Adipocyte (in vitro differentiated cells): ENCODE measurements around the gene PLA2G15.

Experiments
- DNase-seq: peaks from one replicate; pipeline ENCODE4 v3.0.0-alpha.2; 2015; ENCODE audit warnings: low read depth
- H3K27me3 ChIP-seq: replicated peaks from 2 replicates; pipeline ENCODE4 v1.7.0; 2013; ENCODE audit warnings: mild to moderate bottlenecking, low read length, moderate library complexity; ENCODE audit not compliant: control insufficient read depth, insufficient read depth
- H3K36me3 ChIP-seq: 2 replicates; pipeline ENCODE4 v1.7.0; 2013; ENCODE audit warnings: low read length, mild to moderate bottlenecking, moderate library complexity; ENCODE audit not compliant: control insufficient read depth, insufficient read depth, severe bottlenecking
- H3K4me1 ChIP-seq: 2 replicates; pipeline ENCODE4 v1.7.0; 2013; ENCODE audit warnings: mild to moderate bottlenecking, low read length, moderate library complexity; ENCODE audit not compliant: control insufficient read depth, insufficient read depth
- H3K4me3 ChIP-seq: 2 replicates; pipeline ENCODE4 v1.7.0; 2013; ENCODE audit warnings: mild to moderate bottlenecking, low read length, moderate library complexity
- H3K9ac ChIP-seq: 2 replicates; pipeline ENCODE4 v1.7.0; 2013; ENCODE audit warnings: mild to moderate bottlenecking, low read length, moderate library complexity
- H3K9me3 ChIP-seq: 2 replicates; pipeline ENCODE4 v1.7.0; 2013; ENCODE audit warnings: mild to moderate bottlenecking, low read length, moderate library complexity; ENCODE audit not compliant: control insufficient read depth

The PLA2G15 gene

GRCh38 chr16:68291227-68291626 lies 46.1 kb downstream of the PLA2G15 start:
- Histone ChIP-seq H3K9ac (peak overlapping the region; percentile 79), H3K4me1 (peaks cover 63% of the 10 kb centered on the region), H3K36me3 (peaks cover 85% of the 10 kb centered on the region), H3K27me3 (no peaks in the 10 kb centered on the region), H3K9me3 (no peaks in the 10 kb centered on the region), H3K4me3 (peak overlapping the region; percentile 75)
- no peak for DNase-seq

GRCh38 chr16:68292425-68292824 lies 47.3 kb downstream of the PLA2G15 start:
- Histone ChIP-seq H3K27me3 (no peaks in the 10 kb centered on the region), H3K4me3 (peak overlapping the region; percentile 75), H3K9ac (peak overlapping the region; percentile 79), H3K9me3 (no peaks in the 10 kb centered on the region), H3K4me1 (peaks cover 64% of the 10 kb centered on the region), H3K36me3 (peaks cover 85% of the 10 kb centered on the region)
- no peak for DNase-seq

- no peak for DNase-seq
- H3K9ac ChIP-seq, result peak overlapping the region; percentile 33
- H3K4me1 ChIP-seq, result peaks cover 64% of the 10 kb centered on the region
- no peaks in the 10 kb centered on the region for H3K9me3 ChIP-seq
- H3K4me3 ChIP-seq, result no peak overlapping the region
- peaks cover 96% of the 10 kb centered on the region for H3K36me3 ChIP-seq
- H3K27me3 ChIP-seq, result no peaks in the 10 kb centered on the region
Measured at GRCh38 chr16:68296291-68296690, 51.1 kb downstream of the PLA2G15 start.

GRCh38 chr16:68296693-68297092 lies 51.5 kb downstream of the PLA2G15 start:
- Histone ChIP-seq H3K9ac (peak overlapping the region; percentile 33), H3K4me1 (peaks cover 60% of the 10 kb centered on the region), H3K9me3 (no peaks in the 10 kb centered on the region), H3K27me3 (no peaks in the 10 kb centered on the region), H3K36me3 (peaks cover 96% of the 10 kb centered on the region), H3K4me3 (no peak overlapping the region)
- DNase-seq, result no peak

DNA sequence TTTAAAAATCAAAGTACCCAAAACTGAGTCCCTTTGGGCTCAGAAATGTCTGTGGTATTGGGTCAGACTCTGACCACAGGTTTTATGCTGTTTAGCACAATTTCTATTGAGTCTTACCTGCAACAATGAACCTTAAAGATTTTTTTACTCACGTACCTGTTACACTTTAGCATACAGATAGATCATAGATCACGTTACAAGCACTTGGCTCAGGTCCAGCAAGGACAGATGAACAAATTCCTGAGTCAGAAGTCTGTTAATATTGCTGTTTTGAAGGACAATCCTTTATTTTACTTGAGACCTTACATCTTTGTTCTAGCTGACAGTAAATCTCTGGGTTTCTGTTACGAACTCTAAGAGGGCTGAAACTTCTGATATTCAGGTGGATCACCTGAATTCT lies 52.7 kb downstream of the PLA2G15 start:
- H3K27me3 ChIP-seq, result no peaks in the 10 kb centered on the region
- peaks cover 53% of the 10 kb centered on the region for H3K4me1 ChIP-seq
- no peak overlapping the region for H3K4me3 ChIP-seq
- H3K36me3 ChIP-seq, result peaks cover 96% of the 10 kb centered on the region
- H3K9me3 ChIP-seq, result no peaks in the 10 kb centered on the region
- DNase-seq, result no peak
- H3K9ac ChIP-seq, result peak overlapping the region; percentile 41

GRCh38 chr16:68298312-68298711 lies 53.1 kb downstream of the PLA2G15 start:
- H3K36me3 ChIP-seq, result peaks cover 93% of the 10 kb centered on the region
- peaks cover 52% of the 10 kb centered on the region for H3K4me1 ChIP-seq
- no peaks in the 10 kb centered on the region for H3K27me3 ChIP-seq
- DNase-seq, result no peak
- peak overlapping the region; percentile 41 for H3K9ac ChIP-seq
- no peaks in the 10 kb centered on the region for H3K9me3 ChIP-seq
- no peak overlapping the region for H3K4me3 ChIP-seq

DNA sequence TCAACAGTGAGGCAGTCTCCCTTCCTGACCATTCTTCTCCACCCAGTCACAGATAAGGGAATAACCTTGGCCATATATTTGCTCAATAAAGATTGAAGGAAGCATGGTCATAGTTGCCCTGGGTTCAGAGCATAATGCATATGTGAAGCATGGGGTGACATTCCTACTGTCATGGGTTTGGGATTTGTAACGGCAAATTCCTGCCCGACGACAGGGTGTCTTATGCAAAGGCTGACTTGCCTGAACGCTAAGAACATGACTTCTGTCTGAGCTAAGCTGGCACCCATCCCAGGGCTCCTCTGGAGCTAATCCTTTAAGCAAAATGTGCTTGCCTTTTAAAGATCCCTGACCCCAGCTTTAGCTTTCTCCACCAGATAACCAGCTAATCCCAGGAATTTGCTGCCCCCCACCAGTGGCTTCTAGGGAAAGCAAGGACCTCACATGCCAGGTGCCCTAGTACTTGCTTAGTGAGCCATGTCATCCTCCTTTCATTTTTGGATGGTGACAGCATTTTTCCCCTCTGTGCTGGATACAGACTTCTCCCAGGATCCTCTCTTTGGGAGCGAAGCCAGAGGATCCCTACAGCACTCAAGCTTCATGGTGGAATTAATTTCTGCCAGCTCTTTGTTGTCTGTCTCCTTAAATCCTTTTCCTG lies 53.9 kb downstream of the PLA2G15 start:
- Histone ChIP-seq H3K9me3 (no peaks in the 10 kb centered on the region), H3K4me3 (no peak overlapping the region), H3K36me3 (peaks cover 94% of the 10 kb centered on the region), H3K9ac (peak overlapping the region; percentile 41), H3K4me1 (peaks cover 52% of the 10 kb centered on the region), H3K27me3 (no peaks in the 10 kb centered on the region)
- DNase-seq, result peak; percentile 80

GRCh38 chr16:68299571-68300453 lies 54.6 kb downstream of the PLA2G15 start:
- DNase-seq, result no peak
- Histone ChIP-seq H3K4me1 (peaks cover 52% of the 10 kb centered on the region), H3K4me3 (no peak overlapping the region), H3K36me3 (peaks cover 89% of the 10 kb centered on the region), H3K9ac (peak overlapping the region; percentile 41), H3K27me3 (no peaks in the 10 kb centered on the region), H3K9me3 (no peaks in the 10 kb centered on the region)

DNA sequence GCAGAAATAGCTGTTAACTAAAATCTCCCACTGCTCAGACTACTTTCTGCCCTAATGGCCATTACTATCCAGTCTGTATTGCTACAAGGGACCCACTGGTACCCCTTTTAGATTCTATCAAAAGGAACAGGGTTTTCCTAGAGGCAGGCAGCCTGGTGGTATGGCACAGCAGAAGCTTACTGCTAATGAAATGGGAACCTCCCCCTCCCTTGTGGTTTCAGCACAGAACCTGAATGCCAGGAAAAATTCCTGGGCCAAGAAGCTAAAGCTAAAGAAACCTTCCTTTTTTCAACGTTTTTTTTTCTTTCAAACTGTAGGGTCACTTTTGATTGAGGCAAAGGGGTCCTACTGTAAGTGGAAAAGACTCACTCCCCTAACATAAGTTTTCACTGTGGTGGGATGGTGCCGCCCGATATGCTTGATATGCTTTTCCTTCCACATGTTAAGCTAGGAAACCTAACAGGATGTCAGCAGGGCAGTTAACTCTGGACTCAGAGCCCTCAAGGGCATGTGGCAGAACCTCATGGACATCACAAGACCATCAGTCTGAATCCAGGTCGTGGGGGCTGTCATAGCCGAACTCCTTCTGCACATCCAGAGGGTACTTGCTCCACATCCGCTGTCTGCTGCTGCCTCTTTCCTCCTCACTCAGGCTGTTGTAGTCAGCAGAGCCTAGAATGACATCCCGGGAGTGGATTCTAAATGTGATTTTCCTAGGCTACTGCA lies 55.7 kb downstream of the PLA2G15 start:
- Histone ChIP-seq H3K36me3 (peaks cover 84% of the 10 kb centered on the region), H3K9me3 (no peaks in the 10 kb centered on the region), H3K27me3 (no peaks in the 10 kb centered on the region), H3K4me1 (peaks cover 52% of the 10 kb centered on the region), H3K4me3 (no peak overlapping the region), H3K9ac (peak overlapping the region; percentile 41)
- peak; percentile 27 for DNase-seq

DNA sequence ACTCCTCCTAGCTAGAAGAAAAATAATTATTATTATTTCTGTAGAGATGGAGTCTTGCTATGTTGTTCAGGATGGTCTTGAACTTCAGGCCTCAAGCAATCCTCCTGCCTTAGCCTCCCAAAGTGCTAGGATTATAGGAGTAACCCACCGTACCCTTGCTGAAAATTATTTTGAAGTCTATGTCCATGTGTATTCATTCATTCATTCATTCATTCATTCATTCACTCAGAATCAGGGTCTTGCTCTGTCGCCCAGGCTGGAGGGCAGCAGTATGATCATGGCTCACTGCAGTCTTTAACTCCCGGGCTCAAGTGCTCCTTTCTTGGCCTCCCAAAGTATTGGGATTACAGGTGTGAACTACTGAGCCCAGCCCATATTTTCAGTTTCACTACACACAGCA lies 61.5 kb downstream of the PLA2G15 start:
- Histone ChIP-seq H3K9ac (no peak overlapping the region), H3K36me3 (peaks cover 42% of the 10 kb centered on the region), H3K4me3 (no peak overlapping the region), H3K27me3 (no peaks in the 10 kb centered on the region), H3K9me3 (no peaks in the 10 kb centered on the region), H3K4me1 (peaks cover 13% of the 10 kb centered on the region)
- no peak for DNase-seq

DNA sequence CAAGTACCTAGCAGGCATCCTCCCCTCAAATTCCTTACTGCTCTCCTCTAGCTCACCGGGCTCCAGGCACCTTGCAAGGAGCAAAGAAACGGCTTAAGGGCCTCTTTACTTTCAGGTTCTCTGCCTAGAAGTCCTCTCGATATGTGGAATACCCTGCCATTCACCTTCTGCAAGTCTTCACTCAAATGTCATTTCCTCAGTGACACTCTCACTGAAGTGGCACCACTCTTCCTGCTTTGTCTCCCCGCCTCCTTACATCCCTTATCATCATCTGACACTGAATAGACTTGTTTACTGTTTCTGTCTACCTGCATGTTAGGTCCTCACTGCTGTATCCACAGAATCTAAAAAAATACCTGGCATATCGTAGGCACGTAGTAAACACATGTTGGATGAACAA lies 64.6 kb downstream of the PLA2G15 start:
- no peak for DNase-seq

More for the DNA sequence above, 64.6 kb downstream of the PLA2G15 start:
- Histone ChIP-seq H3K36me3 (peaks cover 20% of the 10 kb centered on the region), H3K27me3 (no peaks in the 10 kb centered on the region), H3K9me3 (no peaks in the 10 kb centered on the region), H3K4me1 (peaks cover 15% of the 10 kb centered on the region), H3K9ac (peak overlapping the region; percentile 94), H3K4me3 (peak overlapping the region; percentile 94)
